ENCODE measurements around the gene MS4A6A. TPM values are rescaled to one million over a fixed set of nuclear protein-coding genes. Genes with fewer than 3 reads are reported as not detected.

MS4A6A gene
- total RNA-seq, 1 donor from 2014 or later: not detected

DNA sequence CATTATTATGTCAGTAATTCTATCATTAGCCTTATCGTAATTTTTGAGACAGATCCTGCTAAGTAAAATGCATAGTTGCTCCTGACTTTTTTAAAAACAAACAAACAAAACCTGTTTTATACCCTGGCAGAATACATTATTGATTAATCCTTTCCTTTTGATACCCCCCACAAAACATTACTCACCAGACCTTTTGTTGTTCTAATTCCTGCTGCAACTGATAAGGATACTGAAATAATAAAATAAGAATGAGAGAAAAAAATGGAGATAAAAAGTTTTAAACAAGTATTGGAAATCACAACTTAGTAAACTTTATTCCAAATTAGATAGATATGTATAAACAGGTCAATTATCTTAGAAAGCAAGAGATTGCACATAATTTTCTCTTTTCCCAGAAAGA, 31.5 kb upstream of the MS4A6A start:
- intact Hi-C loops (cut with micrococcal nuclease): no loop called here
- ChIA-PET POLR2A (no interaction called here), CTCF (interaction anchor here (0.6 kb wide), 1 partner anchor 1327 kb away, joined by 3 read pairs; no protein-coding TSS in a partner anchor)
- Mint-ChIP-seq H3K9me3 (no peaks in the 10 kb centered on the region), H3K27me3 (peaks cover 7% of the 10 kb centered on the region), H3K4me3 (no peak overlapping the region), H3K4me1 (peaks cover 4% of the 10 kb centered on the region), H3K27ac (no peak overlapping the region), H3K36me3 (ENCODE audit: low read depth) (no peaks in the 10 kb centered on the region)
- no peak for DNase-seq
- TF ChIP-seq CTCF (IDR thresholded peaks at IDR 0.05): no peak
- no peak for ATAC-seq (ENCODE audit: low read depth)

DNA sequence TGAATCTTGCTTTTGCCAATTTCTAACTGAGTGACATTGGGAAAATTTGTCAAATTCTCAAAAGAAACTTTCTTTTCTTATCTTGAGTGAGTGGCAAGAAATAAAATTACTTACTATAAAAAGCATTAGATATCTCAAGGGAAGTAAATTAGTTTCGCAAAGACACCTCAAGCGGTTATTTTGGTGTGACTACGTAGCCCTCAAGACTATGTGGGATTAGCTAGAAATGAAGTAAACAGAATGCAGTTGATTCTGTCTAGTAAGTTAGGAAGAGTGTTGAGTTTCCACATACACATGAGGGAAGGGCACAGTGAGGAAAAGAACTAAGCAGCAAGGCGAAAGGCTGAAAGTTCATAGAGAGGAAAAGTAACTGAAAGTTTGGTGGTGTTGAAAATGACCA, 28.3 kb upstream of the MS4A6A start:
- DNase-seq (no peak), ATAC-seq (ENCODE audit: low read depth) (no peak)
- no peak for TF ChIP-seq CTCF (IDR thresholded peaks at IDR 0.05)
- no peaks in the 10 kb centered on the region for H3K9me3 Mint-ChIP-seq
- ChIA-PET CTCF (no interaction called here), POLR2A (no interaction called here)
- H3K4me1 Mint-ChIP-seq: peaks cover 14% of the 10 kb centered on the region
- H3K27ac Mint-ChIP-seq: no peak overlapping the region
- H3K36me3 Mint-ChIP-seq (ENCODE audit: low read depth): no peaks in the 10 kb centered on the region
- intact Hi-C loops (cut with micrococcal nuclease): no loop called here
- H3K4me3 Mint-ChIP-seq: no peak overlapping the region
- peaks cover 4% of the 10 kb centered on the region for H3K27me3 Mint-ChIP-seq

DNA sequence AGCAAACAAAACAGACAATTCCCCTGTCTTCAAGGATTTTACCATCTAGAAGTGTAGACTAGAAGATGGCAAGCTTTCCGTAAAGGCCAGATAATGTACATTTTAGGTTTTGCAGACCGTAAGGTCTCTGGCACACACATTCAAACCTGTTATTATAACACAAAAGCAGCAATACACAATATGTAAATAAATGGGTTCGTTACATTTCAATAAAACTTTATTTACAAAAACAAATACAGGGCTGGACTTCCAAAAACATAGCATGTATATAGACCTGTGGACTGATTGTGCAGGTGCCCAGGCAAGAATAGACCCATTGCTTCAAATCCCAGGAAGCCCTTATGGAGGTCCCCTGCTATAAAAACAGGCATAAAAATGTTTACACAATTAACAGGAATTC, 27.1 kb upstream of the MS4A6A start:
- no peak for DNase-seq
- H3K27me3 Mint-ChIP-seq: peaks cover 4% of the 10 kb centered on the region
- H3K9me3 Mint-ChIP-seq: no peaks in the 10 kb centered on the region
- ATAC-seq (ENCODE audit: low read depth): no peak
- POLR2A ChIA-PET: no interaction called here
- no peak for TF ChIP-seq CTCF (IDR thresholded peaks at IDR 0.05)
- intact Hi-C loops (cut with micrococcal nuclease): no loop called here
- H3K4me1 Mint-ChIP-seq: peaks cover 22% of the 10 kb centered on the region
- no peaks in the 10 kb centered on the region for H3K36me3 Mint-ChIP-seq (ENCODE audit: low read depth)
- CTCF ChIA-PET: no interaction called here
- no peak overlapping the region for H3K4me3 Mint-ChIP-seq
- no peak overlapping the region for H3K27ac Mint-ChIP-seq

GRCh38 chr11:60208951-60209350, 26.1 kb upstream of the MS4A6A start:
- TF ChIP-seq CTCF (IDR thresholded peaks at IDR 0.05): no peak
- no peak for DNase-seq
- intact Hi-C loops (cut with micrococcal nuclease): no loop called here
- no peak overlapping the region for H3K27ac Mint-ChIP-seq
- peaks cover 4% of the 10 kb centered on the region for H3K27me3 Mint-ChIP-seq
- H3K4me1 Mint-ChIP-seq: peaks cover 29% of the 10 kb centered on the region
- ChIA-PET CTCF (no interaction called here), POLR2A (no interaction called here)
- no peaks in the 10 kb centered on the region for H3K9me3 Mint-ChIP-seq
- no peak for ATAC-seq (ENCODE audit: low read depth)
- H3K36me3 Mint-ChIP-seq (ENCODE audit: low read depth): no peaks in the 10 kb centered on the region
- no peak overlapping the region for H3K4me3 Mint-ChIP-seq

GRCh38 chr11:60208146-60208895, 25.4 kb upstream of the MS4A6A start:
- POLR2A ChIA-PET: interaction anchor here (0.9 kb wide), 1 partner anchor 424 kb away, joined by 3 read pairs; no protein-coding TSS in a partner anchor
- DNase-seq (no peak), ATAC-seq (ENCODE audit: low read depth) (no peak)
- no peak overlapping the region for H3K27ac Mint-ChIP-seq
- H3K9me3 Mint-ChIP-seq: no peaks in the 10 kb centered on the region
- peaks cover 29% of the 10 kb centered on the region for H3K4me1 Mint-ChIP-seq
- intact Hi-C loops (cut with micrococcal nuclease): no loop called here
- no peak for TF ChIP-seq CTCF (IDR thresholded peaks at IDR 0.05)
- no peak overlapping the region for H3K4me3 Mint-ChIP-seq
- no peaks in the 10 kb centered on the region for H3K36me3 Mint-ChIP-seq (ENCODE audit: low read depth)
- CTCF ChIA-PET: no interaction called here
- H3K27me3 Mint-ChIP-seq: peaks cover 3% of the 10 kb centered on the region
